ENCODE measurements around the gene THBS4. TPM values are rescaled to one million over a fixed set of nuclear protein-coding genes. Genes with fewer than 3 reads are reported as not detected.

THBS4 gene
- total and polyA plus RNA-seq, 2 experiments from 2014 or later: 0.43 to 0.70 TPM

DNA sequence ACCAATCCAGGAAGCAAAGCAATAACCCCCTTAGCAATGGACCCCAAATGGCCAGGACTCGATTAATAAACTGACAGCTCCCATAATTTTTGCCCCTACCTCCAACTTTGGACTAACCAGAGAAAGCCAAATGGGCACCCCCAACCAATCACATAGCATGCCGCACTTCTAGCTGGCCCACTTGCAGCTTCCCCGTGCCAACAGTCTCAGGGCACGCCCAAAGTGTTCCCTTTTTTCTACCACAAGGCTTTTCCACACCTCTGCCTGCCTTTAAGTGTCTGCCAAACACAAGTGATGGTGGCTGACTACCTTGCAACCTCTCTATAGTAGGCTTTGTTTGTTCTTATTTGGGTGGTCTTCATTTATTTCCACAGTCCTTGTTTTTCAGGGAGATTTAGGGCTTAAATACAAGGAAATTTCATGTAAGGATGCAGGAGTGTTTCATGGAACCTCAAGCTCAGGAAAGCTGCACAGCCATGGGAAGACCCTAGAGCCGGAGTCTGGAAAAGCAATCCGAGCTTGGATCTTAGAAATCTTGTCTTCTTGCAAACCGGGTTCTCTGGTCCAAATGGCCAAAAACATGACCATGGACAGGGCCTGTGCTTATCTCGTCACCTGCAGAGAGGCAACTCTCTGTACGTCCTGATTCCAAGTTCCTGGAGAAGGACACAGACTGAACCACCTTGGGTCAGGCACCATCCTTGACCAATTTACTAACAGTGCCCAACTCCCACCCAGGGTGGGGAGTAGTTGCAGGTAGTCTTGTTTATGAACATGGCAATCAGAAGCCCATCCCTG lies 89.2 kb downstream of the THBS4 start:
- DNase-seq: no peak
- Histone ChIP-seq H3K9ac (no peak overlapping the region), H3K27me3 (replicated peaks; ENCODE audit: insufficient read depth) (no peaks in the 10 kb centered on the region), H4K20me1 (ENCODE audit: insufficient read depth) (no peaks in the 10 kb centered on the region), H3K79me2 (ENCODE audit: insufficient read depth) (no peaks in the 10 kb centered on the region), H3K9me3 (ENCODE audit: low read depth) (no peaks in the 10 kb centered on the region), H3K9me2 (ENCODE audit: insufficient read depth) (no peaks in the 10 kb centered on the region), H3K4me2 (ENCODE audit: unreplicated experiment) (no peak overlapping the region), H2AFZ (no peak overlapping the region), H3K36me3 (ENCODE audit: low read depth) (no peaks in the 10 kb centered on the region), H3K27ac (no peak overlapping the region), H3K4me1 (ENCODE audit: insufficient read depth) (peaks cover 10% of the 10 kb centered on the region), H3F3A (ENCODE audit: insufficient read depth) (peaks cover 15% of the 10 kb centered on the region), H3K4me3 (no peak overlapping the region)
- TF ChIP-seq EZH2 (IDR thresholded peaks at IDR 0.05; ENCODE audit: insufficient read depth, poor library complexity, severe bottlenecking): no peak
- no peak for TF ChIP-seq EZH2phosphoT487 (IDR thresholded peaks at IDR 0.05; ENCODE audit: insufficient read depth, low read depth)
- in situ Hi-C loops (cut with MboI): no loop called here
- 83 to 86% methylated on average over 9 of the region's 9 CpGs for WGBS, 2 experiments (ENCODE audit: low coverage in 1 of 2, low lambda C conversion rate in 2 of 2, missing lambda C conversion rate in 2 of 2)

DNA sequence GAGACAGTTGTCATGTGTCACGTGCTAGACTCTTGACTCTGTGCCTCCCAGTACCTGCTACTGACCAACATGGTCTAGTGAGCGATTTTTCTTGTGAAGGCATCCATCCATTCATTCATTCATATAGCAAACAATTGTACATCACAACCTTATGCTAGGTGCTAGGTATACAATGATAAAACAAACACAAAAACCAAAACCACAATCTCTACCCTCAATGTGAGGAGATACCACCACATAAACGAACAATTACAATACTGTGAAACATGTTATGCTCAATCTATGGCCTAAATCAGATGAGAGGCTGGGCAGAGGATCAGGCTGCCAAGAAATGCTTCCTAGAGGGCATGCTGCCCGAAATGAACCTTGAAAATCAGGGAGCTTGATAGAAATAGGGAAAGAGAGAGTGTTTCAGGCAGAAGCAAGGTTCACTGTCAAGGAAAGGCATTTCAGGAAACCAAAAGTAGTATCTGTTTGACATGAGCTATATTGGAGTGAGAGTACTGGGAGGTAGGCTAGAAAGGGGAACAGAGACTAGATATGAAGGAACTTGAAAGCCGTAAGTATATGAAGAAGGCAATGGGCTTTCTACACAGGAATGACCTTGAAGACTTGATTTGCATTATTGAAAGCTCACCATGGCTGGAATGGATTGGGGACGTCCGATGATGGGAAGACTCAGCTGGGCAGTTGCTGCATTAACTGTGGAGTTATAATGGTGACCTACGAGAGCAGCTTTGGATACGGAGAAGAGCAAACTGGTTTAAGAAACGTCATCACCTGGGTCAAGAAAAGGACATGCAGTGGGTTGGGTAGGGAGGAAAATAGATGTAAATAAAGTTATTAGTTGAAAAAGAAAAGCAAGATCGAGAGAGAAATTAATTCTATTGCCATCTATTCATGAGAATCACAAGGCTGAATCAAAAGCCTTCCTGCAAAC lies 90.1 kb downstream of the THBS4 start:
- H3K4me1 ChIP-seq (ENCODE audit: insufficient read depth): peaks cover 10% of the 10 kb centered on the region
- in situ Hi-C loops (cut with MboI): no loop called here
- no peaks in the 10 kb centered on the region for H3K79me2 ChIP-seq (ENCODE audit: insufficient read depth)
- WGBS, 2 experiments (ENCODE audit: low coverage in 1 of 2, low lambda C conversion rate in 2 of 2, missing lambda C conversion rate in 2 of 2): 78 to 80% methylated on average over 11 of the region's 11 CpGs
- TF ChIP-seq EZH2phosphoT487 (IDR thresholded peaks at IDR 0.05; ENCODE audit: insufficient read depth, low read depth) (no peak), EZH2 (IDR thresholded peaks at IDR 0.05; ENCODE audit: insufficient read depth, poor library complexity, severe bottlenecking) (no peak)
- no peaks in the 10 kb centered on the region for H4K20me1 ChIP-seq (ENCODE audit: insufficient read depth)
- no peak overlapping the region for H2AFZ ChIP-seq
- no peak overlapping the region for H3K4me2 ChIP-seq (ENCODE audit: unreplicated experiment)
- no peaks in the 10 kb centered on the region for H3K9me2 ChIP-seq (ENCODE audit: insufficient read depth)
- no peak overlapping the region for H3K9ac ChIP-seq
- no peak for DNase-seq
- no peaks in the 10 kb centered on the region for H3K9me3 ChIP-seq (ENCODE audit: low read depth)
- peaks cover 15% of the 10 kb centered on the region for H3F3A ChIP-seq (ENCODE audit: insufficient read depth)
- no peaks in the 10 kb centered on the region for H3K36me3 ChIP-seq (ENCODE audit: low read depth)
- no peaks in the 10 kb centered on the region for H3K27me3 ChIP-seq (replicated peaks; ENCODE audit: insufficient read depth)
- no peak overlapping the region for H3K4me3 ChIP-seq
- H3K27ac ChIP-seq: 0 out of 2 replicates have a peak overlapping the region, but pooled peaks have one; percentile 26

DNA sequence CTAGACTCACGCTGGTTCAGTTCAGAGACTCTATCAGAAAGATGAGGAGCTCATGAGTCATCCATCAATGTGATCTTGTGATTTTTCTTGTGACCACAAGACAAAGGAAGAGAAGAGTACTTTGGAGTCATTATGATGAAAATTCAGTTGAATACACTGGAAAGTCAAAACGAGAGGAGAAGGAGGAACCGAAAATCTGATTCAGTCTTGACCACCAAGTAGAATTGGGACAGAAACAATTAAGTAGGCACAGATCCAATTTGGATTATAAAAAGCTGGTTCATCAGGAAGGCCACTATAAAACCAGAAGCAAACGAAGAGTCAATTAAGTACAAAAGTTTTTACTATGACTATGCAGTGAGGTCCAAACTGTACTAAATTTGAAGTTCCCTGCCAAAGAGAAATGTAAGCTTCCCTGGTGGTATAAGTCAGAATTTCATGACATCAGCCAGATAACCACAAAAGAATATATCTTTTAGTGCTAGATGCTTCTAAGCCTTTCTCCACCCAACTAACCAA lies 90.9 kb downstream of the THBS4 start:
- Histone ChIP-seq H2AFZ (no peak overlapping the region), H3K79me2 (ENCODE audit: insufficient read depth) (no peaks in the 10 kb centered on the region), H3K9me2 (ENCODE audit: insufficient read depth) (no peaks in the 10 kb centered on the region), H3K36me3 (ENCODE audit: low read depth) (no peaks in the 10 kb centered on the region), H4K20me1 (ENCODE audit: insufficient read depth) (no peaks in the 10 kb centered on the region), H3K27ac (peak overlapping the region; percentile 26), H3K9me3 (ENCODE audit: low read depth) (no peaks in the 10 kb centered on the region), H3K4me1 (ENCODE audit: insufficient read depth) (peaks cover 10% of the 10 kb centered on the region), H3K4me2 (ENCODE audit: unreplicated experiment) (no peak overlapping the region), H3K9ac (no peak overlapping the region), H3F3A (ENCODE audit: insufficient read depth) (peaks cover 15% of the 10 kb centered on the region), H3K4me3 (no peak overlapping the region), H3K27me3 (replicated peaks; ENCODE audit: insufficient read depth) (no peaks in the 10 kb centered on the region)
- 17 to 20% methylated on average over 4 of the region's 4 CpGs for WGBS, 2 experiments (ENCODE audit: low coverage in 1 of 2, low lambda C conversion rate in 2 of 2, missing lambda C conversion rate in 2 of 2)
- in situ Hi-C loops (cut with MboI): no loop called here
- peak; percentile 75 for DNase-seq
- no peak for TF ChIP-seq EZH2 (IDR thresholded peaks at IDR 0.05; ENCODE audit: insufficient read depth, poor library complexity, severe bottlenecking)
- TF ChIP-seq EZH2phosphoT487 (IDR thresholded peaks at IDR 0.05; ENCODE audit: insufficient read depth, low read depth): no peak

DNA sequence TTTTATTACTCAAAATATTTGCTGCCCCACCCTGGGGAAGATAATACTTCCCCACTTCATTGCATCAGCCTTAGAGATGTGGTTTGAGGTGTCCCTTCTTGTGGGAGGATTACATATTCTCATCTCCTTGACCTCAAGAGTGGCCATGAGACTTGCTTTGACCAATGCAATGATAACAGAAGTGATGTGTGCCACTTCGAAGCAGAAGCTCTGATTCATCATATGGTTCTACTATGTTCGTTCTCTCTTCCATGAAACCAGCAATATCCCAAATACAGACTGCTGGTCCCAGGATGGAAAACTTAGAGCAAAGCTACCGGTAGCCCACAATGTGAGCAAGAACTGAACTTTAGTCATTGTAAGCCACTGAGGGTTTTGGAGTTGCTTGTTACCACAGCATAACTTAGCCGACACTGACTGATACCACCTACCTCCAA lies 92.0 kb downstream of the THBS4 start:
- Histone ChIP-seq H3K79me2 (ENCODE audit: insufficient read depth) (no peaks in the 10 kb centered on the region), H3K4me1 (ENCODE audit: insufficient read depth) (peaks cover 10% of the 10 kb centered on the region), H2AFZ (no peak overlapping the region), H3K36me3 (ENCODE audit: low read depth) (no peaks in the 10 kb centered on the region), H3K9me2 (ENCODE audit: insufficient read depth) (no peaks in the 10 kb centered on the region), H3K4me2 (ENCODE audit: unreplicated experiment) (no peak overlapping the region), H4K20me1 (ENCODE audit: insufficient read depth) (no peaks in the 10 kb centered on the region), H3K4me3 (no peak overlapping the region), H3K27ac (no peak overlapping the region), H3K9me3 (ENCODE audit: low read depth) (no peaks in the 10 kb centered on the region), H3K27me3 (replicated peaks; ENCODE audit: insufficient read depth) (no peaks in the 10 kb centered on the region), H3F3A (ENCODE audit: insufficient read depth) (peaks cover 15% of the 10 kb centered on the region), H3K9ac (no peak overlapping the region)
- no peak for DNase-seq
- TF ChIP-seq EZH2phosphoT487 (IDR thresholded peaks at IDR 0.05; ENCODE audit: insufficient read depth, low read depth) (no peak), EZH2 (IDR thresholded peaks at IDR 0.05; ENCODE audit: insufficient read depth, poor library complexity, severe bottlenecking) (no peak)
- in situ Hi-C loops (cut with MboI): no loop called here
- 83 to 89% methylated on average over 4 of the region's 4 CpGs for WGBS, 2 experiments (ENCODE audit: low coverage in 1 of 2, low lambda C conversion rate in 2 of 2, missing lambda C conversion rate in 2 of 2)
